Activated T-cell treated with anti-CD3 and anti-CD28 coated beads for 4 hours (primary cell): ENCODE measurements around the gene SZT2.
"Not testable (repeated sequence)": the region's sequence is repeated elsewhere in the genome, so short reads cannot be mapped to it uniquely, and the experiment has no call there.

ENCODE experiments used
- DNase-seq: peaks from one replicate; pipeline ENCODE4 v3.0.0-alpha.2; 2020

SZT2 gene

DNA sequence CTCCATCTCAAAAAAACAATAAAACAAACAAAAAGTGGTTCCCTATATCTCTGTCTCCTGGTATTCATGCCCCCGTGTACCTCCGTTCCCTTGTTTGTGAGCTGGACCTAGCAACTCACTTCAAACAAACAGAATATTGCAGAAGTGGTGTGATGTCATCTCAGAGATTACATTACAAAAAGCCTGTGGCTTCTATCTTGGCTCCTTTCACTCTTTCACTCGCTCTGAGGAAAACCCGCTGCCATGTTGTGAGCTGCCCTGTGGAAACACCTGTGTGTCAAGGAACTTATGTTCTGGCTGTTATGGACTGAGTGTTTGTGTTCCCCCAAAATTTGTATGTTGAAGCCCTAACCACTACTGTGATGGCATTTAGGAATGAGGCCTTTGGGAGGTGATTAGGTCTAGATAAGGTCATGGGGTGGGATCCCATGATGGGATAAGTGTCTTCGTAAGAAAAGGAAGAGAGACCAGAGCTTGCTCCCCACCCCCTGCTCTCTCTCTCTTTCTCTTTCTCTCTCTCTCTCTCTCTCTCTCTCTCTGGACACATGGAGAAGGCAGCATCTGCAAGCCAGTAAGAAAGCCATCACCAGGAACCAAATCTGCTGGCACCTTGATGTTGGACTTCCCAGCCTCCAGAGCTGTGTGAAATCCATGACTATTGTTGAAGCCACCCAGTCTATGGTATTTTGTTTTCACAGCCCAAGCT lies 71.4 kb downstream of the SZT2 start:
- no peak for DNase-seq

DNA sequence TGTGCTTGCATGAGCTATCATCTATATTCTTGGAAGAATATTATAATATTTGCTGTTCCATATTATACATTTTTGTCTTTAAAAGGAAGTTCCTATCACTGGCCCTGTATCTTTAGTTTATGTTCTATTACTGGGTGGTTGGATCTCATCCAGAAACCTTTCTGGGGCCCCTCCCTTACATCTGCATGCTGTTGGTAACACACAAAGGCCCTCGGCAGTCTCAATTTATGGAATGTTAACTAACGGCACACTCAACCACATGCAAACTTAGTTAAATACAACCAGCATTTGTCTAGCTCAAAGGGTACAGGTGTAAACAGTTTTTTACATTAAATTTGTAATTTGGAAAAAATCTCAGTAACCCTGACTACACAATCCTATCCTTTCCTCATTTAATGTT lies 73.8 kb downstream of the SZT2 start:
- no peak for DNase-seq

DNA sequence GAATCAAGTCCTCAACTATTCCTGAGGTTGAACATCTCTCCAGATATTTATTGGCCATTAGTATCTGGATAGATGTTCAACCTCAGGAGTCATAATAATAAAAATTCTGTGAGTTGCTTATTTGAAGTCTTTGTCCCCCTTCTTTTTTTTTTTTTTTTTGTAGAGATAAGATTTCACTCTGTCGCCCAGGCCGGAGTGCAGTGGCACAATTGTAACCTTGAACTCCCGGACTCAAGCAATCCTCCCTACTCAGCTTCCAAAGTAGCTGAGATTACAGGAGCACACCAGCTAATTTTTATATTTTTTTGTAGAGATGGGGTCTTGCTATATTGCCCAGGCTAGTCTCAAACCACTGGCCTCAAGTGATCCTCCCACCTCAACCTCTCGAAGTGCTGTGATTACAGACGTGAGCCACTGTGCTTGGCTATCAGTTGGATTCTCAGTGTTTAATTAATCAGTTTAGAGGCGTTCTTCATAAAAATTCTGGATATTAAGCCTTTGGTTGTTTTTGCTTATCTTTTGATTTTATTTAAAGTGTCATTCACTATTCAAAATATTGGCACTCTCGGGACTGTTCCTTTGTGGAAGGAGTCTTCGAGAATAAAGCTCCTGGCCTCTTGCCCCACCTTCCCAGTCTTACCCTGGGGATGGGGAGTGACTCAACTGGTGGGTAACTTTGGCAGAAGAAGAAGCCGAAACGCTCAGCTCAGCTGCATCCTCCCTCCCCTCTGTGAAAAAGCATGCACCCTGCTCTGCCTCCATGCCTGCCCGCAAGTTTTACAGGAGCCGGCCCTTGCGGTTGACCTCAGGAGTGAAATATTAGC lies 75.2 kb downstream of the SZT2 start:
- no peak for DNase-seq

DNA sequence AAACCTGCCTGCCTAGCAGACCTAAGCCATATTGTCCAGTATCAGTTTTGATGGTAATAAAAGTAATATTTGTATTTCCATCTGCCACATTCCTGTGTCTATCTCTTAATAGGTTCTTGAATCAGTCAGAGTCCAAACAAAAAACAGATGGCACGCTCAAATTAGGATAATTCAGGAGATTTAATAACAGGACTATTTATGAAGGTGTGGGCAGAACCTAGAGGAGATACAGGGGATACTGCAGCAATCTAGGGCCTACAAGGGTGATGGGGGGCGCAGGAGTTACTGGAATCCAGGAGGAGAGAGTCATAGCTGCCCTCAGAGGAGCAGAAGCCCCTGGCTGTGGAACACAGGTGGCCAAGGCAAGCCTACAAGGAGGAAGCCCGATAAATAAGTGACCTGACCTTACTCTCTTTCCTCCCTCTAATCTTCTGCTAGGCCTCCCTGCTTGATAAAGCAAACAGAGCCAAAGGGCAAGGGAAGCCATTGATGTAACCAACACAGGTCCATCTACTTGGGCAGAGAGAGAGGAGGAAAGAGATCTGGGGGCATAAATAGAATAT lies 75.9 kb downstream of the SZT2 start:
- DNase-seq: no peak

DNA sequence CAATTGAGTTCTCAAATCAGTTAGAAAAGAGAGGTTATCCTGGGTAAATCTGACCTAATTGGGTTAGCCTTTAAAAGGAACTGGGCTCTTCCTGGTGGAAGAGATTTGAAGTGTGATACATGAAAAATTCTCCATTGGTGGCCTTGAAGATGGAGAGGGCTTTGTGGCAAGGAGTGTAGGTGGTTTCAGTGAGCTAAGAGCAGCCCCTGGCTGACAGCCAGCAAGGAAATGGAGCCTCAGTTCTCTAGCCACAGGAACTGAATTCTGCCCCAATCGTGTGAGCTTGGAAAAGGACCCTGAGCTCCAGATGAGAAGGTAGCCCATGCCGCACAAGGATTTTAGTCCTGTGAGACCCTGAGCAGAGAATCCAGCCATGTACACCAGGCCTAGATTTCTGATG lies 76.7 kb downstream of the SZT2 start:
- DNase-seq: no peak

DNA sequence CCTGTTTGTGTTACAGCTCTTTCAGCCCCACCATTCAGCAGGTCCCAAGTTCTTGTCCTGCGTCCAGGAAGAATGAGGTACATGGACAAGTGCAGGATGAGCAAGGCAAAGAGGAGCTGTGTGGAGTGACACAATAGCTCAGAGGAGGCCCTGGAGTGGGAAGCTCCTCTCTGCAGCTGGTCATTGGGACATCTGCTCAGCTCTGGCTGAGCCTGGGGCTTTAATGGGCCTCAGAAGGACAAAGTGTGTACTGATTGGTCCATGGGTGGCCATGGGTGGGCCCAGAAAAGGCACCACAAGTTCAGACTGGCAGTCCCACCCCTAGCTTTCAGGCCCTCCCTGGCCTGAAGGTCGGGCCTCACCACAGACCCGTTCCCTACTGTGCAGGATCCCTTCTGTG lies 78.7 kb downstream of the SZT2 start:
- DNase-seq: no peak

DNA sequence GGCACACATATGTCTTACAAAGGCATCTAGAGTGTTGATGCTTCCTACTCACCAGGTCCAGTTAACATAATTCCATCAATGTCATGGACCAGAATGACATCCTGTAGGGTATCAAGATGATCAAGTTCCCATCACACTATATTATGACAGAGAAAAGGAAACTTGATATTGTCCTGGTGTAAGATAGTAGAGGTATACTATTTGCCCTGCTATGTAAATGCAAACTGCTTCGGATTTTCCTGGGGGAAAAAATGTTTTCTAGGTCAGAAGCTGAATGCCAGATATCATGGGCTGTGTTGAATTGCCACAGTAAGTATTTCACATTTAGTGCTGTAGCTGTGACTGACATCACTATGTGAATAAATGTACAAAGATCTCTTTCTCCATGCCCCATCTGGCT lies 80.2 kb downstream of the SZT2 start:
- DNase-seq: no peak

DNA sequence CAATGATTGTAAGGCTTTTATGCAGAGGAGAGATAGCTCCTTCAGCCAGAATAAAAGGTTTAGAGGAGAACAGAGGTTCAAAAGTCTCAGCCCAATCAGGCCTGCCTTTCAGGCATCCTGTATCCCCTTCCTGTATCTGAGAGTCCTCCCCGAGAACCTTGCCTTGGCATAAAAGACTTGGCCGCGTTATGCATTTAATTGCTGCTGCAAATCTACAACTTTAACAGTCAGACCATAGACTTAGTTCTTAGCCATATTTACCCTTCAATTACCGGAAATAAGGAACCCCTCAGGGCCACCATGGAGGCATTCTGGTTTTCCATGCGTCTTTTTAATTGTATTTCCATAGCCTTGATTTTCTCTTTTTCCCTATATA lies 82.4 kb downstream of the SZT2 start:
- DNase-seq: no peak

DNA sequence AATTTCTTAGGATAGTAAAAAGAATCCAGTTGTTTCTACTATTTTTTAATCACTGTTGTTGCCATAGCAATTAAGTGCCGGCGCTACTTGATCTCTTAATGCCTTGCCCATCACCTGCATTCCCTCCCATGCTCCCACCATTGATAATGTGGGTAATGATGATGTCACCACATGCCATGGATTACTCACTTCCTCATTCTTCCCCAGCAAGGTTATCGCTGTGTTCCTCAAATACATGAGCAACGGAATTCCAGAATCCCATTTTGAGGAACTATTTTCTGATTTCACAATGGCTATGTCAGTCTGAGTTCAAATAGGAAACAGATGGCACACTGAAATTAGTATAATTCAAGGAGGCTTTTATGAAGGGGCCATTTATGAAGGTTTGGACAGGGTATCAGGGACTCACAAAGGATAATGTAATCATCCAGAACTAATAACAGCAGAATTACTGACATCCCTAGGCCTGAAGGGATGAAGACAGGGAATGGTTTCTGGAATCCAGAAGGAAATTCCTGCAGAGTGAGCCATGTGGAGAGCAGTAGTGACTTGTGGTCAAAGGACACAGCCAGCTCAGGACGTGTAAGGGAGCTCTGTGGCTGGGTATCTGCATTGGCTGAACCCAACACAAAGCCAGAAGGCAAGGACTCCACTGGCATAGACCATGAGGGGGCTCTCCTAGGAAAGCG lies 82.9 kb downstream of the SZT2 start:
- DNase-seq: not testable (repeated sequence)

DNA sequence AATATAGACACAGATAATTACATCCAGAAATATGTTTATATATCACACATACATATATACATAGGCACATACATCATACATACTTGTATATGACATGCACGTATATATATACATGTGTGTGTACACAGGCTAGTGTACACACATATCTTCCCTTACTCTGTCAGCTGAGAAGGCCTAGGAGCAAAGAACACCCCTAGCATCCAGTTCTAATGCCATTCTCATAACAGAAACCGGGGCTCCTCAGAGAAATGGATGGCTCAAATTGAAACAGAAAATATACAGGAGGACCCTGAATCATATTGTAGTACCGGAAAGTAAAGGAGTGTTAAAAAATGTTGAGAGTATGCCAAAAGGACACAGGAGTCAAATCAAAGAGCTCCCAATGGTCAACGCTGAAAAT lies 83.8 kb downstream of the SZT2 start:
- no peak for DNase-seq

DNA sequence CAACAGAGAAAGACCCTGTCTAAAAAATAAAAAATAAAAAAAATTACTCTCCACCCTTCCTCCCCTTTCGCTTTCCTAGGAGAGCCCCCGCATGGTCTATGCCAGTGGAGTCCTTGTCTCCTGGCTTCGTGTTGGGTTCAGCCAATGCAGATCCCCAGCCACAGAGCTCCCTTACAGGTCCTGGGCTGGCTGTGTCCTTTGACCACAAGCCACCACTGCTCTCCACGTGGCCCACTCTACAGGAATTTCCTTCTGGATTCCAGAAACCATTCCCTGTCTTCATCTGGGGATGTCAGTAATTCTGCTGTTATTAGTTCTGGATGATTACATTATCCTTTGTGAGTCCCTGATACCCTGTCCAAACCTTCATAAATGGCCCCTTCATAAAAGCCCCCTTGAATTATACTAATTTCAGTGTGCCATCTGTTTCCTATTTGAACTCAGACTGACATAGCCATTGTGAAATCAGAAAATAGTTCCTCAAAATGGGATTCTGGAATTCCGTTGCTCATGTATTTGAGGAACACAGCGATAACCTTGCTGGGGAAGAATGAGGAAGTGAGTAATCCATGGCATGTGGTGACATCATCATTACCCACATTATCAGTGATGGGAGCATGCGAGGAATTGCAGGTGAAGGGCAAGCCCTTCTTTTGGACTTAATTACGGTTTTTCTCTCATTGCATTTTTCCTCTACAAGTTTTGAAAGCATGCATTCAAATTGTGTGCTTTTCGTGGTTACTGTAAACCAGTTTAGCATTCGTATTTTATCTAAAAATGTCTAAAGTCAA lies 86.1 kb downstream of the SZT2 start:
- not testable (repeated sequence) for DNase-seq

DNA sequence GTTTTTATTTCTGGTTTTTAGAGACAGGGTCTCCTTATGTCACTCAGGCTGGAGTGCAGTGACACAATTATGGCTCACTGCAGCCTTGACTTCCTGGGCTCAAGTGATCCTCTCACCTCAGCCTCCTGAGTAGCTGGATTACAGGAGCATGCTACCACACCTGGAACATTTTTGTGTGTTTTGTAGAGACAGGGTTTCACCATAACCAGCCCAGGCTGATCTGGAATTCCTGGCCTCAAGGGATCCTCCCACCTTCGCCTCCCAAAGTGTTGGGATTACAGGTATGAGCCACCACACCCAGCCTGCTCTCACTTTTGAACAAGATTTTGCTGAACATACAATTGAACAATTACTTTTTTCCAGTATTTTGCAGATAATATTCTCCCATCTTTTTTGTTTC lies 88.0 kb downstream of the SZT2 start:
- DNase-seq: no peak

DNA sequence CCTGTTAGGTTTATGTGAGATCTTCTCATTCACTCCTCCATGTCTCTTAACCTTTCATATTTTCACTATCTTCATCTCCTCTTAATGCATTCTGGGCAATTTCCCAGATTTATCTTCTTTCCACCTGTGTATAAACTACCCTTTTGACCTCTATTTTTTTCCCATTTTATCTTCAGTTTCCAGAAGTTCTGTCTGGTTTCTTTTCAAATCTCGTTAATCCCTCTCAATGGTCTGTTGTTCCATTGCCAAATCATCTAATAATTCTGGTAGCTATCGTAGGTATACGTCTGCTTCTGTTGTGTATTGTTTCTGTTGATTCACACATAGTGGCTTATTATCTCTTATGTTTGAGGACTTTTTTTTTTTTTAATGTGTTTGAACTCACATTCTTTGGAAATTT lies 89.7 kb downstream of the SZT2 start:
- DNase-seq: no peak

DNA sequence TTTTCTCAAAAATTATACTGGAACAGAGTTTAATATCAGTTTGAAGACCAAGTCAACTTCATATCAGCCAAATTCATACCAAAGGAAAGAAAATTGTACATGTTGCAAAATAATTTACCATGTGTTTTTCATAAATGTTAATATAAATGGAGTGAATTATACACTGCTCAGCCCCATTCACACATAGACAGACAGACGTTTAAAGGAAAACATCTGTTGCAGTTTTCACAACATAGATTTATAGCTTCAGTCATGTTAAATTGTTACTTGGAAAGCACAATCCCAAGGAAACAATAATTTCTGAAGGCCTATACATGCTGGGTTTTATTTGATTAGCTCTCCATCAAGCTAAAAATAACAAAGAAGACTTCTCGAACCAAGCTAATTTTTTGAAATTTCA lies 91.8 kb downstream of the SZT2 start:
- no peak for DNase-seq

DNA sequence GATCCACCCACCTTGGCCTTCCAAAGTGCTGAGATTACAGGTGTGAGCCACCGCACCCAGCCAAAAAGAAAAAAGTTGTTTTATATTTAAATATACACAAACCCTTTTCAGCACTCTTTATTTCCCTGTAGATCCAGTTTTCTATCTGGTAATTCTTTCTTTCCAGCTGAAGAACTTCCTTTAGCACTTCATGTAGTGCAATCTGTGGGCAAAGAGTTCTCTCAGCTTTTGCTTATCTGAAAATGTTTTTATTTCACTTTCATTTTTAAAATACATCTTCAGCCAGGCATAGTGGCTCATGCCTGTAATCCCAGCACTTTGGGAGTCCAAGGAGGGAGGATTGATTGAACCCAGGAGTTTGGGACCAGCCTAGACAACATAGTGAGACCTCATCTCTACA lies 92.5 kb downstream of the SZT2 start:
- no peak for DNase-seq

DNA sequence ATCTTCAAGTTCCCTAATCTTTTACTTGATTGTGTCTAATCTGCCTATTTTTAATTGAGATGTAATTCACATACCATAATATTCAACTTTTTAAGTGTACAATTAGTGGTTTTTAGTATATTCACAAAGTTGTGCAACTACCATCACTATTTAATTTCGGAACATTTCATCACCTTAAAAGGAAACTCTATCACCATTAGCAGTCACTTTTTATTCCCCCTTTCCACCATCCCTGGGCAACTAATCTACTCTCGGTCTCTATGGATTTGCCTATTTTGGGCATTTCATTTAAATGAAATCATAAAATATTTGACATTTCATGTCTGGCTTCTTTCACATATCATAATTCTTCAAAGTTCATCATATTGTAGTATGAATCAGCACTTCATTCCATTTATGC lies 94.7 kb downstream of the SZT2 start:
- no peak for DNase-seq

DNA sequence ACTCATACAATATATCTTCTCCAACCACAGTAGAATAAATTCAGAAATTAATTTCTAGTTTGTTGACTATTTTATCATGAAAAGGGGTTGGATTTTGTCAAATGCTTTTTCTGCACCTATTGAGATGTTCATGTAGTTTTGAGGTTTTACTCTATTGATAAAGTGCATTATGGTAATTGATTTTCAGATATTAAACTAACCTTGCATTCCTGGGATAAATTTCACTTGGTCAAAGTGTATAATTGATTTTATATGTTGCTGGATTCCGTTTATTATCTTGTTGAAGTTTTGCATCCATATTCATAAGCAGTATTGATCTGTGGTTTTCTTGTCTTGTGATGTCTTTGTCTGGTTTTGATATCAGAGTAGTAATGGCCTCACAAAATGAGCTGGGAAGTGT lies 98.5 kb downstream of the SZT2 start:
- no peak for DNase-seq

DNA sequence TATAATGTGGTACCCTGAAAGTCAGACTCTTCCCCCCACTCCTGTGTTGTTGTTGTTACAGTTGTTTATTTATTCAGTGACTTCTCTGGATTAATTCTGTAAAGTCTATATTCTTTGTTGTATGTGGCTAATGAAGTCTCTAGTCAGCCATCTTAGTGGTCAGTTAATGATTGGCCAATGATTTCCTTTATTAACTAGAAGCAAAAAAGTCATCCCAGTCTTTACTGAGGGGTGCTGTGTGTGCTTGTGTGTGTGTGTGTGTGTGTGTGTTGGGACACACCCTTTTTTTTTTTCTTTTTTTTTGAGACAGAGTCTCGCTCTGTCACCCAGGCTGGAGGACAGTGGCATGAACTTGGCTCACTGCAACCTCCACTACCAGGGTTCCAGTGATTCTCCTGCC lies 101.4 kb downstream of the SZT2 start:
- no peak for DNase-seq

DNA sequence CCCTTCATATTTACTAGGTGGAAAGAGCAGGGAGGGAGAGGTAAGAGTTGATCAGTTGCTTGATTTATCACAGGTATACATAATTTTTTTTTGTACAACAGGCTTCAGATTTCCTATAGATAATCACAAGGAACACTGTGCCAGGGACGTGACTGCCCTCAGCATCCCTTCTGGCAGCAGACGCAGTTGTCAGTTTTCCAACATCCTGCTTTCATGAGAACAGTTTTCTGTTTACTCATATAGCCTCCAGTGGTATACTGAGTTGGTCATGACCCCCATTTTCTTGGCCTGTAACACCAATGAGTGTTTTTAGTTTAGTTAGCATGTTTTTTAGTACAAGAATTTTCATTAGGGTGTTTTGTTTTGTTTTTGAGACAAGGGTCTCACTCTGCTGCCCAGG lies 103.1 kb downstream of the SZT2 start:
- DNase-seq: no peak

DNA sequence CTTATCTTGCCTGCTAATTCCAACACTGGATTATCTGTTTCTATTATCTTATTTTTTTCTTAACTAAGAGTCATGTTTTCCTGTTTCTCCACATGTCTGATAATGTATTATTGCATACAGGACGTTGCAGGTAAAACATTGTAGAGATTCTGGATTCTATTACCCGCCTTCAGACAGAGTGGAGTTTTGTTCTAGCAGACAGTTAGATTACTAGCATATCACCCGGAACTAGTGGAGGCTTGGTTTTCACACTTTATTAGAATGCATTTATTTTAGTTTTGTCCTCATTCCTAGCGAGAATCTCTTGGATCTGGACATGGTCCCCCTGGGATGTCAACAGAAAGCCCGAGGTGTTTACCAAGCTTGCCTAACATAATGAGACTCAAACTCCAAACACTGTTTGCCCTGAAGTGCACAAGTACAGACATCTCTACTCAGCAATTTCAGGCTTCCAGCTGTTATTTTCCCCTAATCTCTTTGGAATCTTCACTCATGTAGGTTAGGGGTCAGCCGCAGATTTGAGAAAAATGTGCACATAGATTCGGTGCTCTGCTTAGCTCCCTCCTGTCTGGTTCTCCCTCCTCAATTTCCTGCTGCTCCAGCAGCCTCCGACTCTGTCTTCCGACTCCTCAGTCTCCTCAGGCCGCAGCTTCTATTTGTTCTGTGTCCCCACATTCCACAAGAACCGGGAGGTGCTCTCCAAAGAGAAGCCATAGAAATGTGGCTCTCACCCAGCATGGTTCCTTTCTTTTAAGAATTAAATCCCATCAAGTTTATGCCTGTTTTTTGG lies 104.2 kb downstream of the SZT2 start:
- no peak for DNase-seq

DNA sequence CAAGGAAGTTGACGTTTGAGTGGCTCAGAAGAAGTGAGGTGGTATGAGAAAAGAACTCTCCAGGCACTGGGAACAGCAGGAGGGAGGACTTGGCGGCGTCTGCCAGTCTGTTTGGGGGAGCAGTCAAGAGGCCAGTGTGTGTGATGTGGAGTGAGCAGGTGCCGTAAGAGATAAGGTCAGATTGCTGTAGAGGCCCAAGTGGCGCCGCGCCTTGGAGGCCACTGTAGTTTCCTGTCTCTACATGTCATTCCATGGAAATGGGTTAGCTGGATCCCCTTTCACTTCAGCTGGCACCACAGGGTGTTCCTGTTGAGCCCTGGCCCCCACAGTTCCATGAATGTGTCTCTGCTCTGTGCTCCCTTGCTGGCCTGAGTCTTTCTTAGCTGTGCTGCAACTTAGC lies 105.5 kb downstream of the SZT2 start:
- no peak for DNase-seq

DNA sequence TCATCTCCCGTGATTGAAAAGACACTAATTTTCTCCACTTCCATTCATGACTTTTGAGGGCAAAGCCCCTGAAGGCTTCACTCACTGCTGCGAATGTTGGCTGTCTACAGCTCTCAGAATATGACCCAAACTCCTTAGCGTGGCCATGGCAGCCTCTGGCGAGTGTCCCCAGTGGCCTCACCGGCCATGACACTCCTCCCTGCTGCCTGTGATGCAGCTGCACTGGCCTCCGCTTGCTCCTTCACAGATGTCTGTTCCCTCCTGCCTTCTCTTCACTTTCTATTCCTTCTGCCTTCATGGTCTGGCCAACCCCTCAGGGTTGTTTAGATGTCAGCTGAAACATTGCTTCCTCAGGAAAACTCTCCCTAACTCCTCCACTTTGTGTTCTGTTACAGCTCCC lies 110.2 kb downstream of the SZT2 start:
- no peak for DNase-seq
